GM21723 (cell line): ENCODE measurements around the gene TBC1D16.
"Not testable (repeated sequence)": the region's sequence is repeated elsewhere in the genome, so short reads cannot be mapped to it uniquely, and the experiment has no call there.

Source experiments
- ATAC-seq: cut with Tn5 transposase; IDR thresholded peaks from one replicate; pipeline ENCODE4 v1.9.1; 2021; ENCODE audit warnings: mild to moderate bottlenecking, moderate library complexity; ENCODE audit not compliant: unreplicated experiment

Gene TBC1D16

GRCh38 chr17:79975498-79976134, 60.1 kb downstream of the TBC1D16 start:
- ATAC-seq: no peak

DNA sequence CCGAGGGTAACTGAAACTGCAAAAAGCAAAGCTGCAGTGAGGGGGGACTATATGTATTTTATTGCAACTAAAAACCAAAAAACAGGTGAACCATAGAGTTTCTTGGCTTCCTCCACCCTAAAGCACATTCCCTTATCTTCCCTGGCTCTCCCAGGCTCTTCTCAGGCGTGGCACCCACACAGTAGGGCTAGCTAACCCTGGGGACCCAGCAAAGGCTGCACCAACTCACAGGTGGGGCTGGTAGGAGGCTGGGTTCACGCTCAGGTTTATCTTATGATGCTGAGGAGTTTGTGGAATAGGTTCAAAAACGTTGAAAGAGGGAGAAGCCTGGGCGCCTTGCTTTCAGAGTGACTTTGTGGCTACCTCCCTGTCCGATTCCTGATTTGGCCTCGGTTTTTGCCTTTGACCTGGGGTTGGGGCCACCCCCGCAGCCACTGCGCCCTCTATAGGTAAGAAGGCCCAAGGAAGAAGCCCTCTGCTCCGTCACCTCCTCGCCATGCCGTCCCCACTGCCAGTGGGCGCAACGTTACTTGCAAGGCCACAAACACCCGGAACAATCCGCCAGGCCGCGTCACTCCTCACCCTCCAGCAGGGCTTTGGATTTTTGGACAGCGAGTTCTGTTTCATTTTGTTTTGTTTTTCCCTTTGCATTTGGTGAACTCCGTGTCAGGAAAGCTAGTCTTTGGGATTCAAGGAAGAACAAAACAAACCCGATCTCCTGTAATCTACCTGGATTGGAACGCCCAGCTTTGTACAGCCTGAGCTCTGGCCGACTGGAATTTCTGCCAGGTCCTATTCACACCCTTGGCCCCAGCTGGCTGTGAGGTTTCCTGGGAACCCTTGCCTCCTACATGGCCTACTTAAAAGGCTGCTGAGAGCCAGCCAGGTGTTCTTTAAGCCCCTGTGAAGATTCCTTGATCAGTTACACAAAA, 60.8 kb downstream of the TBC1D16 start:
- ATAC-seq: no peak

DNA sequence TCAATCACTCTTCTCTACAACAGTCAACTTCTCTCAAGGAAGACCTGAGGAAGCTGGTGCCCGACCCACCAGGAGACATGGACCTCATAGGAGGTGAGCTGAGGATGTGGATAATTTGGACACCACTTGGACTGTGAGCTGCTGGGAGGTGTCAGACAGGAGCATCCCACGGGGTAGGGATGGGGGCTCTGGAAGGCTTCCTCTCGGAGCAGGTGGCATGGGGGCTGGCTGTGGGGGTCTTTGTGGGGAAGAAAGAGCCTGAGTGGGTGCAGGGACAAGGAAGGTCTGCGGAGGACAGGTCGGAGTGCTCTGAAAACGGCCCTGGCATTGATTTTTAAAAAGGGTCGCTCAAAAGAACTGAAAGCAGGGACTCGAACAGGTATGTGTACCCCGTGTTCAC, 64.0 kb downstream of the TBC1D16 start:
- ATAC-seq: no peak

DNA sequence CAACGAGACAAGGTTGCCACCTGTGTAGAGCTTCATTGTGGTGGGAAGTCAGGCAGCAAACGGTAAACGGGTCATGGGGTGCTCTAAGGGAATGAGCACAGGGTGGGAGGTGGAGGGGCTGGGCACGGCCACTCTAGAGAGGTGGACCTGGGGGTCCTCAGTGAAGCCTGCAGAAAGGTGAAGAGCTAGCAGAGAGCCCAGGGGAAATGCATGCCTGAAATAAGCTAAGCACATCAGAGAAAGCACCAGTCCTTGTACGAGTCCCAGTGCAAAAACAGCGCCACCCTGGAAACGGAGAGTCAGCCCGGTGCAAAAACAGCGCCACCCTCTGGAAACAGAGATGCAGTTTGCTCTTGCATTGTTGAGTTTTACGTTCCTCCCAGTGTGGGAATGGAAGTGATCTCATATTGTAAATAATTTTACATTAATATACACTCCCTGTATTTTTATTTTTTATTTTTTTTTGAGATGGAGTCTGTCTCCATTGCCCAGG, 65.0 kb downstream of the TBC1D16 start:
- ATAC-seq: no peak

GRCh38 chr17:79969906-79970305, 65.8 kb downstream of the TBC1D16 start:
- ATAC-seq: no peak

- ATAC-seq: no peak
Measured at GRCh38 chr17:79968116-79968515, 67.6 kb downstream of the TBC1D16 start.

DNA sequence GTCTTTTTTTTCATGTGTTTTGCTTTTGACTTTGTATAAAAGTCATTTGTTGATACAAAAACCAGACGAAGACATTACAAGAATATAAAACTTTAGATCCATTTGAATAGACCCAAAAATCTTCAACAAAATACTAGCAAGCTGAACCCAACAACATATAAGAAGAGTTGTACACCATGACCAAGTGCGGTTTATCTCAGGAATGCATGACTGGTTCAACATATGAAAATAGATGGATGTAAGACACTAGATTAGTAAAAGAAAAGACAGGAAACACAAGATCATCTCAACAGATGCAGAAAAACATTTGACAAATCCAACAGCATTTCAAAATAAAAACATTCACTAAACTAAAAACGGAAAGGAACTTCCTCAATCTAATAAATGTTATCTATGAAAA, 69.0 kb downstream of the TBC1D16 start:
- ATAC-seq: no peak

DNA sequence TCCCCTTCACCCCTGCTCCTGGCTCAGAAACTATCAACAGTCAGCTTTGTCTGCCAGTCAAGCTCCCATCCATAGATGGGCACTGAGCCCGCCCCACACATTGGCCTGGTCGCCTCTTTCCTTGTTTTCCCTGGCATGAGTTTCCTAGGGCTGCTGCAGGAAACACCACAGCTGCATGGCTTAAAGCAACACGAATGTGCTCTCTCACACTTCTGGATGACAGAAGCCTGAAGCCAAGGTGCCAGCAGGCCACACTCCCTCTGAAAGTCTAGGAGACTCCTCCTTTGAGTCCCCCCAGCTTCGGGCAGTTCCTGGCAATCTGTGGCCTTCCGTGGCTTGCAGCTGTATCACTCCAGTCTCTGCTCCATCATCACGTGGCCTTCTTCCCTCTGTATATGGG, 69.9 kb downstream of the TBC1D16 start:
- ATAC-seq: no peak

DNA sequence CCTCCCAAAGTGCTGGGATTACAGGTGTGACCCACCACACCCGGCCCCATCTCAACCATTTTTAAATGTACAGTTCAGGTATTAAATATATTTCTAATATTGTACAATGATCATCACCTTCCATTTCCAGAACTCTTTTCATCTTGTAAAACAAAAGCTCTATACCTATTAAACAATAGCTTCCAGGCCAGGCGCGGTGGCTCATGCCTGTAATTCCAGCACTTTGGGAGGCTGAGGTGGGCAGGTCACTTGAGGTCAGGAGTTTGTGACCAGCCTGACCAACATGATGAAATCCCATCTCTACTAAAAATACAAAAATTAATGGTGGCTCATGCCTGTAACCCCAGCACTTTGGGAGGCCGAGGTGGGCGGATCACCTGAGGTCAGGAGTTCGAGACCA, 73.2 kb downstream of the TBC1D16 start:
- ATAC-seq: not testable (repeated sequence)

DNA sequence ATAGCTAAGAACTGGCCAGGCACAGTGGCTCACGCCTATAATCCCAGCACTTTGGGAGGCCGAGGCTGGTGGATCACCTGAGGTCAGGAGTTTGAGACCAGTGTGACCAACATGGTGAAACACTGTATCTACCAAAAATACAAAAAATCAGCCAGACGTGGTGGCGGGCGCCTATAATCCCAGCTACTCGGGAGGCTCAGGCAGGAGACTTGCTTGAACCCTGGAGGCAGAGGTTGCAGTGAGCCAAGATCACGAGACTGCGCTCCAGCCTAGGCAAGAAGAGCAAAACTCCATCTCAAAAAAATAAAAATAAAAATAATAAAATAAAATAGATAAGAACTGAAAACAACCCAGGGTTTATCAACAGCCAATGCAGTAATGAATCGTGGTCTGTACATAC, 74.1 kb downstream of the TBC1D16 start:
- ATAC-seq: not testable (repeated sequence)

- ATAC-seq: no peak
Measured at GRCh38 chr17:79960788-79961522, 74.7 kb downstream of the TBC1D16 start.

DNA sequence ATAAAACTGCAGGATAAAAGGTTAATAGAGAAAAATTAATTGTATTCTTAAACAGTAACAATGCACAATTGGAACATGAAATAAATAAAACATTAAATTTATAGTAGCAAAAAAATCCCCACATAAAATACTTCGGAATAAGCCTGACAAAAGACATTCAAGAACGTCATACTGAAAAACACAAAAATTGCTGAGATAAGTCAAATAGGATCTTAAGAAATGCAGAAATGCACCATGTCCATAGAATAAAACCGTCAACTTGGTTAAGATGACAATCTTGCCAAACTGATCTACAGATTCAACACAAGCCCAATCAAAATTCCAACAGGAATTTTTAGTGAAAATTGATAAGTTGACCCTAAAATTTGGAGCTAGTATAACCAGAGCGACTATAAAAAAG, 76.6 kb downstream of the TBC1D16 start:
- ATAC-seq: no peak

DNA sequence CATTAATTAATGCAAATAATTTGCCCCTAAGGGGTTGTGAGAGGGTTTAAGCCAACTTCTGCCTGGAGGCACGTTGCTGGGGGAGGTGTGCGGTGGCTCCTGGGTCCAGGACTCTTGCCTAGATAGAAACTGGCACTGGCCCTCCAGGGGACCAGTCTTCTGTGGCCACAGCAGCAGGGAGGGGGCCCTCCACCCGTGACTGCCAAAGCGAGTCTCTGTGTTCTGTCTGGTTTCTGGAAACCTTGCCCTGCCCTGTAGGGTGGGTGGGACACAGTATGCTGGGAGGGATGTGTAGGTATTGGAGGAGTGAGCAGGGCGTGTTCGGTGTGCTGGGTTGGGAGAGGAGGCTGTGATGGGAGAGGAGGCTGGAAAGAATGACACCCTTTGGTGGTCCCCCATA, 78.8 kb downstream of the TBC1D16 start:
- ATAC-seq: no peak

DNA sequence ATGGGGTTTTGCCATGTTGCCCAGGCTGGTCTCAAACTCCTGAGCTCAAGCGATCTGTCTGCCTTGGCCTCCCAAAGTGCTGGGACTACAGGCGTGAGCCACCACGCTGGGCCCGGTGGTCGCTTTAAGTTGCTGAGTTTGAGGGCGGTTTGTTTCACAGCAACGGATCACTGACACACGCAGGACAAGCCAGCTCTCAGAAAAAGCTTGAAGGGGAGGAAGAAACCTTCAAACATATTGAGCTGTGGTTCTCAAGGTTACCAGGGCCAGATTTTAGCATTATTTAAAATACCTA, 79.3 kb downstream of the TBC1D16 start:
- ATAC-seq: not testable (repeated sequence)

GRCh38 chr17:79955691-79956440, 79.8 kb downstream of the TBC1D16 start:
- no peak for ATAC-seq

GRCh38 chr17:79955167-79955549, 80.5 kb downstream of the TBC1D16 start:
- ATAC-seq: no peak

DNA sequence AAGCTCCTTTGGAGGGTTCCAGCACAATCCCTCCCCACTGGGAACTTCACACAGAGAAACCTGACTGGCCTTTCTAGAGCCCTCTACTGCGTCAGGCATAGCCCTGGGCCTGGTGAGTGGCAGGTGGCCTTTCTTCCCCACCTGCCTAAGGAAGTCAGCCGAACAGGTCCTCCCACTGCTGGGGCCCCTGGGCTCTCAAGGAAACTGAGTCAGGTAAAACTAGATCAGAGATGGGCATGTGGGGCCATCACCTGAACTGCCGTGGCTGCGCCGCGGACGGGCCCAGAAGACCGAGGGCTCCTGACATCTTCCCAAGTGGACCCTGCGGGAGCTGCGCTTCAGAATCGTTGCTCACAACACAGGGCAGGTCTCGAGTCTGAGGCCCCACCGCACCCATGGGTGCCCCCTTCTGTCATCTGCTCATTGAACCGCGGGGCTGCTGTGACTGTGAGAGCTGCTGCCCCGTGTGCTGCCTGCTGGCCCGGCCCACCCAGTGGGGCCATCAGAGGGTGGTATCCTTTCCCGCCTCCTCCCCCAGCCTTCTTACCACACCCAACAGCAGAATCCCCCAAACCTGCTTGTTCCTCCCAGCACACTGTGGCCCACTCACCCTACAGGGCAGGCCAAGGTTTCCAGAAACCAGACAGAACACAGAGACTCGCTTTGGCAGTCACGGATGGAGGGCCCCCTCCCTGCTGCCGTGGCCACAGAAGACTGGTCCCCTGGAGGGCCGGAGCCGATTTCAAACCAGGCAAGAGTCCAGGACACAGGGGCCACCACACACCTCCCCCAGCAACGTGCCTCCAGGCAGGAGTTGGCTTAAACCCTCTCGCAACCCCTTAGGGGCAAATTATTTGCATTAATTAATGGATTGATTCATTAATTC, 81.1 kb downstream of the TBC1D16 start:
- no peak for ATAC-seq

GRCh38 chr17:79953335-79953734, 82.3 kb downstream of the TBC1D16 start:
- ATAC-seq: no peak

DNA sequence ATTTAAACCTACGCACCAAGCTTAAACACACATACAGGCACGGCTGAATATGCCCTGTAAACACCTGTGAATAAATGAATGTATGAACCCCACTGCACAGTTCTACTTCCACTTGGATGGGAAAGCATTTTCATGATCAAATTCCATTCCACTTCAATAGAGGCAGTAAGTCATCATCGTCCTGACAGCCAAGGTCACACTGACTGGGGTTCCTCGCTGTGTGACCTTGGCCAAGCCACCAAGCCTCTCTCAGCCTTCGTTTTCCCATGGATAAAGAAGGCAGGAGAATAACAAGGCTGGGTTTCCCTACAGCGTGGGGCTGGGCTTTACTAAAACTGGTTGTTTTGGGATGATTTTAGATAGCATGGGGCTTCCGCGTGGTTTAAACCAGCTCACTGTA, 82.8 kb downstream of the TBC1D16 start:
- ATAC-seq: no peak

GRCh38 chr17:79952265-79952877, 83.3 kb downstream of the TBC1D16 start:
- ATAC-seq: no peak
